ENCODE results near the gene ODAD3.
A peak's percentile ranks its signal among the peaks of the same experiment; 100 is the strongest.

The ODAD3 gene

DNA sequence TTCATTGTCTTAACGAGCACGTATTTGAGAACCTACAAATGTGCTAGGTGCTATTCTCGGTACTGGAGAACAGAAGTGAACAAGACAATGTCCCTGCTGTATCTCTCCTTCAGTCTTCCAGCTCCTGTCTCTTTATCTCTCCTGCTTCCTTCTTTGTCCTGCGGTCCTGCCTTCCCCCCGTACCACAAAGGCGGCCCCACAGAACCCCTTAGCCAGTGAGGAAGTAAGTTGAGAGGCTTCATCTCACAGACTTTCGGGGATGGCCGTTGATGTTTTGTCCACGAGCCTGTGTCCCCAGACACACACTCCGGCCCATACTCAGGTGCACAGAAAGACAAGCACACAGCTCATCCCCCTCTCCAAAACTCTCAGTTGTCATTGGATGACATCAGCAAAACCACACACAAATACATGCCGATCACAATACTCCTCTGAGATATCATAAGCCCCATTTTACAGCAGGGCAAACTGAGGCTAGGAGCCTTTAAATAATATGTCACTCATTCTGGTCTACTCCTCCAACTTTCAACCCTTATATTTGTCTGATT is 61.0 kb downstream of the ODAD3 start:
- DNase-seq, result no peak

DNA sequence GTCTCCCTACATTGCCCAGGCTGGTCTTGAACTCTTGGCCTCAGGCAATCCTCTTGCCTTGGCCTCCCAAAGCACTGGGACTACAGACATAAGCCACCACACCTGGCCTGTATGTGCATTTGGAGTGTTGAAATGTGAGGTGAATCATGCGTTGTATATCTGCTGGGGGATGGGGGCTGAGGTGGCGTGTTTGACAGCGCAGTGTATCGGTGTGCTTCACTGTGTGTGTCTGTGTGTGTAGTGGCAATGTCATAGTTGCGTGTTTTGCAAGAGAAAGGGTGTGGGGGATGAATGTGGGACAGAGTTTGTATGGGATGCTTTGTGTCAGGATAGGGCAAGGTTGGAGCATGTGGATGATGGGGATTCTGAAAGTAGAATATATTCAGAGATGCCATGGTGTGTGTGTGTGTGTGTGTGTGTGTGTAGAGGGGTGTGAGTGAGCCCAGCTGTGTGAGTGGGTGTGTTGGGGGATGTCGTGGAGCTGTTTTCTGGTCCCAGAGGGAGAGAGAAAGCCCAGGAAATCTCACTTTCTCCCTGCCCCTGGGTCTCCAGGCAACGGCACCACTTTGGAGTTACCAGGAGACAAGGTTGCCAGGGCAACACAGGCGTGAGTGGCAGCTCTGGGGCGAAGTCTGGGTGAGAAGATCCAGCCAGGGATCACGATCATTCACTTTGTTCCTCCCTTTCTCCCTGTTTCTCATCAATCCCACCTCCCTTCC is 61.6 kb downstream of the ODAD3 start:
- DNase-seq, result peak; percentile 52

GRCh38 chr19:11370744-11371143 is 64.2 kb downstream of the ODAD3 start:
- DNase-seq, result no peak

Measured in NCI-H2029 treated with DMSO at 0.1 percent for 48 hours (cell line).